ENCODE results near the gene FUT1.
"Not testable (repeated sequence)": the region's sequence is repeated elsewhere in the genome, so short reads cannot be mapped to it uniquely, and the experiment has no call there.

The FUT1 gene

DNA sequence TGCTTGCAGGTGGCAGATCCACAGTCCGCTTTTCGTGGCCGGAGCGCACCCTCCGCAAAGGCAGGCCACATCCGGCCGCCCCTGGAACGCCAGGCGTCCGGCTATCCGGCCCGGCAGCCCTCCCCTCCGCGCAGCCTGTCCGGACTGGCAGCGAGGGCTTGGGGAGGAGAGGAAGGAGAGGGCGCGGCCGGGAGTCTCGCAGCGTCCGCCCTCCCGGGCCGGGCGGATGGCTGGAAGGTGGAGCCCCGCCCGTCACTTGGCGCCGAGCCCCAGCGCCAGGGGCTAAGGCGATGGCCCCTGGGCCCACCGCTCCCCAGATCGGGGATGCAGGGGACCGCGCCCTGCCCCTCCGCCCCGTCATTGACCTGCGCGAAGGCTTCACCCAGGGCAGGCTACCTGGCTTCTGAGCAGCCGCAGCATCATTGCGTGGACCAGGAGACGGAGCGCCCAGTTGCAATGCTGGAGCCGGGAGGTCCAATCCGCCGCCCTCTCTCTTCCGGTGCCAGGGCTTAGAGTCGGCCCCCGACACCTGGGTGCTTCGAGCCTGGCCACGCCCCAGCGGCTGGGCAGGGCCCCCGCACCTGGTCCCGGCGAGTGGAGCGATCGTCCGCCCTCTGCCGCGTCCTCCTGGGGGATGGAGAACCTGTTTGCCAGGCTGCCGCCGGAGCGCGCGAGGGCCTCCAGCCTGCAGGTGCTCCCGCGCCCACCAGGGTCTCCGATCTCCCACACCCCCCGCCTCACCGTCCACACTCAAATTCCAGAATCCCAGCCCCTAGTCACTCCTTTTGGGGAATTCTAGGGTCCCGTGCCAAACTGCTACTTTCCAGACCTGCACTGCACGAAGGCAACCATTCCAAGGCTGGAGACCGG, at the start of gene FUT1:
FUT1 (minus strand) TSS at position 146 of the 870 bp plus-strand sequence. CDS start 1,360 bp downstream, outside the sequence.
- DNase-seq (ENCODE audit: low spot score): no peak

GRCh38 chr19:48799358-48800300, 47.2 kb upstream of the FUT1 start:
- DNase-seq (ENCODE audit: low spot score): no peak

DNA sequence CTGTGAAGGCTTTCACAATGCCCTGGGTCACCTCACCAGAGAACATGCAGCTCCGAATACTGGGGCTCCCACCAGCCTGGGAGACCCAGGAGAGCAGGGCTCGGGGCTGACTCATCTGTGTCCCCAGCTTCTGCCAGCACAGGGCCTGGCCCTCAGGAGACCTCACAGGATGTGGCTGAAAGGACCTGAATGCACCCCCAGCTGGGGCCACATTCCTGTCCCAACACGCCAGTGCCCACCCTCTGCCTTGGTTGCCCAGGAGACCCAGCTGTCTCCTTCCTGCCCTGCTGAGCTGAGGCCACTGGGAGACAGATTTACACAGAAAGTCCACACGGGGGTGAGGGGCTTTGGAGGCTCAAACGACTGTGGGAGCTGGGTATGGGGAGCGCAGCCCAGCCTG, 46.5 kb upstream of the FUT1 start:
- no peak for DNase-seq (ENCODE audit: low spot score)

- DNase-seq (ENCODE audit: low spot score): no peak
Measured at GRCh38 chr19:48797103-48797502, 44.7 kb upstream of the FUT1 start.

- DNase-seq (ENCODE audit: low spot score): no peak
Measured at GRCh38 chr19:48796298-48797083, 44.0 kb upstream of the FUT1 start.

DNA sequence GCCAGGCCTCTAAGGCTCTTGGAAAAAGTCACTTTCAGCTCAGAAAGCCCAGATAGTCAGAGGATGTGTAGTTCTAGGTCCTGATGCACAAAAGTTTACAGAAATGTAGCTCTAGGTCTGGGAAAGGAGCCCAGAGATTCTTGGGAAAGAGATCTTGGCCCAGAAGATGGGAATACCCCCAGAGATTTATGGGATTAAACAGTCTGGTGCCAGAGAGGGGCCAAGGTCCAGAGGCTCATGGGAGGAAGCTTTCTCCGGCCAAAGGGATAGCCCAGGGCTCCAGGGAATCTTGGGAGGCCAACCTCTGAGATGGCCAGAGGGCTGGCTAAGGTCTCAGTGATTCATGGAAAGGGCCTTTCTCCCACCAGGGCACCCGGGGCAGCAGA, 43.2 kb upstream of the FUT1 start:
- DNase-seq (ENCODE audit: low spot score): no peak

DNA sequence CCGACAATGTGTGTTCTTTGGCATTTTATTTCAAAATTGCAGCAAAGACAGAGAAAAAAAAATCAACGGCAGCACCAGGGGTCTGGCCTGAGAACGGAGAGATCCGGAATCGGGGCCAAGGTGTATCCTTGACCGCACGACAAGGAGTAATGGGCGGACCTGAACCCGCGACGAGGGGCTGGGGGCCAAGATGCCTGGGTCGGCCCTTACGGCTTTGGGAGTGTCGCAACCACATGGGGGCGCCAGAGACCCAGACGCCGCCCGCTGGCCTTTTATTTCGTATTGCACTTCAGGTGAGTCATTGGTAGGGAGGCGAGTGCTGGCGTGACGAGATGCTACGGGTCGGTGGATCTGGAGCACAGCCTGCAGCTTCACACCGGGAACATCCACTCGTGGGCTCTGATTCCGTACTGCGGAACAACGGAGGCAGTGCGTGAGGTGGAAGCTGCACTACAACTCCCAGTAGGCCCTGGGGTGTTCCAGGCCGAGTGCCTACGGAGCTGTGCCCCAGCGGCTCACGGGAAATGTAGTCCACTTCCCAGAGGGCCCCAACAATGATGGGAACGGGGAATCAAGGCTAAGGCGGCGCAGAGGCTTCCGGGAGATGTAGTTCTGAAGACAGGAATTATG, 42.7 kb upstream of the FUT1 start:
- peak; percentile 94 for DNase-seq (ENCODE audit: low spot score)

- no peak for DNase-seq (ENCODE audit: low spot score)
Measured at GRCh38 chr19:48794291-48794690, 41.9 kb upstream of the FUT1 start.

DNA sequence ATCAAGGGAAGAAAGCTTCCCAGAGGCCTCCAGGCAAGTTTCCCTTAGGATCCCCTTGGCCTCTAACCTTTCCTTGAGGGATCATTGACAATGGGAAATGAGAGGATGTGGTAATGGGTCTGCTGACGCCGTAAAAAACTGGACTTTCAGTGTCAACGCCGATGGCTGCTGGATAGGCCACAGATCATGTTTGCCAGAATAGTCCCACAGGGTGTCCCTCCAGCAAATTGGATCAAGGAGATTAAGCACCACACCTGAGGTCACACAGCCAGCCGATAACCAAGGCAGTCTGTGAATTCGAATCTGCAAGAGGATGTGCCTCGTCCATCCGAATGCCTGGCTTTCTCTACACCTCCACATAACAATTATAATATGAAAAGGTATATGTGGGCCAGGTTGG, 40.8 kb upstream of the FUT1 start:
- DNase-seq (ENCODE audit: low spot score): no peak

DNA sequence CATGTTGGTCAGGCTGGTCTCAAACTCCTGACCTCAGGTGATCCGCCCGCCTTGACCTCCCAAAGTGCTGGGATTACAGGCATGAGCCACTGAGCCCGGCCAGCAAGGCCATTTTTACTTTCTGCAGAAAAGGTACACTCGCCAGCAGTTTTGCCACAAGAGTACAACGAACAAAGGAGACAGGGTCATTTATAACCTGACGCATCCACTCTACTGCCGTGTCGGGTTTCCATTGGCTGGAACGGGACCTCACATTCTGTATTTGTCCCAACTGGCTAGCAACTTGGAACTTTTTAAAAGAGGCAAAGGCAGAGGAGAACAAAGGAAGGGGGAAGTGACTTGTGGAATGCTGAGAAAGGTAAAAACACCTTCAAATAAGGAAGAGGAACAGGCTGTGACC, 34.9 kb upstream of the FUT1 start:
- not testable (repeated sequence) for DNase-seq (ENCODE audit: low spot score)

- DNase-seq (ENCODE audit: low spot score): not testable (repeated sequence)
Measured at GRCh38 chr19:48786422-48786821, 34.0 kb upstream of the FUT1 start.

GRCh38 chr19:48784527-48784926, 32.1 kb upstream of the FUT1 start:
- DNase-seq (ENCODE audit: low spot score): no peak

- no peak for DNase-seq (ENCODE audit: low spot score)
Measured at GRCh38 chr19:48780631-48781391, 28.4 kb upstream of the FUT1 start.

DNA sequence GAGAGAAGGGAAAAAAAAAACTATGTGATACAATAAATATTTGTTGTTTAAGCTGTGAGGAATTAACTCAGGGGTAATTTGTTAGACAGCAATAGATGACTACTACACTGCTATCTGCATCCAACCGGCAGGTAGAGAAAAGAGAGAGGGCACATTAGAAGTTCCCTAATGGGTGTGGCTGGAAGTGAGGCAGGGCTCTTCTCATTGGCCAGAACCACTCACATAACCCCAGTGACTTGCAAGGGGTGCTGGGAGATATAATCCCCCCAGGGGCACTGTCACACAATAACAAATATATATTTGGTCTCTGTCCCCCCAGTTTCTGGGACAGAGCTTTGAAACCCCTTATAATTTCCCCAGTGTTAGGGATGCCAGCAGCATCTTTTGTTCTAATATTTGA, 27.2 kb upstream of the FUT1 start:
- DNase-seq (ENCODE audit: low spot score): no peak

DNA sequence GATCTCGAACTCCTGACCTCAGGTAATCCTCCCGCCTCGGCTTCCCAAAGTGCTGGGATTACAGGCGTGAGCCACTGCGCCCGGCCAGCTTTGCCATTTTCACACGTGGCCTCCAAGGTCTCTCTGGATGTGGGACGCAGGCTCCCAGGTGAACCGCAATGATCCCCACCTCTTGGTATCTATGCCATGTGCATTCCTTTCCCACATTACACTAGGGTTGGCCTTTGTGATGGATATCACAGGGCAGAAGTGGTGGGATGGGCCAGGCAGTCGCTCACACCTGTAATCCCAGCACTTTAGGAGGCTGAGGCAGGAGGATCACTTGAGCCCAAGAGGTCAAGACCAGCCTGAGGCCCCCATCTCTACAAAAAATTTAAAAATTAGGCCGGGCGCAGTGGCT, 25.3 kb upstream of the FUT1 start:
- DNase-seq (ENCODE audit: low spot score): no peak

DNA sequence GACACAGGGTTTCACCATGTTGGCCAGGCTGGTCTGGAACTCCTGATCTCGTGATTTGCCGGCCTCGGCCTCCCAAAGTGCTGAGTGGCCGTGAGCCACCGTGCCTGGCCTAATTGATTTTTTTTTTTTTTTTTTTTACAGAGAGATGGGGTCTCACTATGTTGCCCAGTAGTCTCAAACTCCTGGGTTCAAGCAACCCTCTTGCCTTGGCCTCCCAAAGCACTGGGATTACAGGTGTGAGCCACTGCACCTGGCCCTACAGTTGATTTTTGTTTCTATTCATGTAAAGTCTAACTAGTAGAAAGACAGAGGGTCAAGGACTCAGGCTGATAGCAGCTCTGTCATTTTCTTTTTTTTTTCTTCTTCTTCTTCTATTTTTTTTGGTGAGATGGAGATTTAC, 24.7 kb upstream of the FUT1 start:
- DNase-seq (ENCODE audit: low spot score): no peak

GRCh38 chr19:48772503-48772953, 20.1 kb upstream of the FUT1 start:
- DNase-seq (ENCODE audit: low spot score): no peak

GRCh38 chr19:48770734-48771472, 18.5 kb upstream of the FUT1 start:
- no peak for DNase-seq (ENCODE audit: low spot score)

- no peak for DNase-seq (ENCODE audit: low spot score)
Measured at GRCh38 chr19:48770266-48770665, 17.8 kb upstream of the FUT1 start.
